Uterus (tissue), 4 donors: ENCODE measurements around the gene PMPCA. TPM values are rescaled to one million over a fixed set of nuclear protein-coding genes. Genes with fewer than 3 reads are reported as not detected.

Experiments used
- DNase-seq, 2 donors: peaks; one replicate each; pipeline ENCODE4 v3.0.0-alpha.2; 2019 to 2020
- H3K27ac ChIP-seq, 2 donors: fragments of 200-600 bp; sonication (generic); 1 replicate in 1 of 2; 2 replicates in 1 of 2; pipeline ENCODE4 v1.5.1; 2016 to 2018
- H3K27me3 ChIP-seq, 2 donors: fragments of 200-600 bp; sonication (generic); one replicate each; pipeline ENCODE4 v1.5.1; 2018 to 2019; ENCODE audit warnings: control low read depth in 1 of 2
- H3K36me3 ChIP-seq, 2 donors: fragments of 200-600 bp; sonication (generic); one replicate each; pipeline ENCODE4 v1.5.1; 2019; ENCODE audit warnings: control low read depth in 1 of 2
- H3K4me1 ChIP-seq, 2 donors: fragments of 200-600 bp; sonication (generic); one replicate each; pipeline ENCODE4 v1.5.1; 2018 to 2019; ENCODE audit warnings: control low read depth in 1 of 2
- H3K4me3 ChIP-seq, 2 donors: fragments of 200-600 bp; sonication (generic); 1 replicate in 1 of 2; 2 replicates in 1 of 2; pipeline ENCODE4 v1.5.1; 2018 to 2019; ENCODE audit warnings: mild to moderate bottlenecking in 1 of 2
- H3K9me3 ChIP-seq, 2 donors: fragments of 200-600 bp; sonication (generic); one replicate each; pipeline ENCODE4 v1.5.1; 2019; ENCODE audit warnings: control low read depth in 1 of 2
- CTCF ChIP-seq, 4 experiments: fragments of 200-600 bp in 2 of 4; fragments of 450-650 bp in 2 of 4; sonication (generic) in 2 of 4; IDR thresholded peaks; one replicate each; pipeline ENCODE4 v1.5.1; 2016 to 2019; ENCODE audit warnings: antibody characterized with exemption in 4 of 4, mild to moderate bottlenecking in 2 of 4, moderate library complexity in 1 of 4
- POLR2A ChIP-seq, 2 donors: fragments of 450-650 bp; IDR thresholded peaks; one replicate each; pipeline ENCODE4 v1.6.1; 2016; ENCODE audit warnings: antibody characterized with exemption in 2 of 2, mild to moderate bottlenecking in 1 of 2, moderate library complexity in 1 of 2
- intact Hi-C: fragments of 100-400 bp; cut with DNase I; formaldehyde crosslinking; loops from one replicate; pipeline ENCODE4 v1.15.1; 2023; ENCODE audit warnings: low total_unique reads
- total RNA-seq, 4 donors: library from RNA; depleted of rRNA in 3 of 4; stranded (reverse); fragments of >200 nt in 3 of 4; gene quantifications; one replicate each; pipeline versions ENCODE4 v1.1.0 to v1.2.4, GENCODE V29; 2014 to 2023
- donor health status: DM: yes; HTN: yes; CAD: no.

PMPCA gene
- total RNA-seq, 4 donors from 2014 or later, result 0.77 to 39.0 (median 29.5) TPM

- Histone ChIP-seq H3K4me1 (no peaks in the 10 kb centered on the region), H3K27me3 (no peaks in the 10 kb centered on the region), H3K36me3 (no peaks in the 10 kb centered on the region), H3K4me3 (no peak overlapping the region), H3K27ac (no peak overlapping the region), H3K9me3 (no peaks in the 10 kb centered on the region)
- no peak for DNase-seq
- TF ChIP-seq CTCF (IDR thresholded peaks at IDR 0.05), result no peak
- no peak for TF ChIP-seq POLR2A (IDR thresholded peaks at IDR 0.05)
- intact Hi-C loops, result no loop called here
Observed at GRCh38 chr9:136418182-136419091, 8.0 kb downstream of the PMPCA start.

GRCh38 chr9:136419092-136419420, 8.6 kb downstream of the PMPCA start:
- Histone ChIP-seq H3K9me3 (no peaks in the 10 kb centered on the region), H3K27me3 (no peaks in the 10 kb centered on the region), H3K36me3 (no peaks in the 10 kb centered on the region), H3K4me1 (no peaks in the 10 kb centered on the region), H3K27ac (no peak overlapping the region), H3K4me3 (no peak overlapping the region)
- TF ChIP-seq CTCF (IDR thresholded peaks at IDR 0.05) (no peak), POLR2A (IDR thresholded peaks at IDR 0.05) (no peak)
- no peak for DNase-seq
- intact Hi-C loops, result no loop called here

GRCh38 chr9:136421791-136422190, 11.3 kb downstream of the PMPCA start:
- no peaks in the 10 kb centered on the region for H3K4me1 ChIP-seq
- H3K4me3 ChIP-seq, result no peak overlapping the region
- H3K27ac ChIP-seq, result no peak overlapping the region
- TF ChIP-seq CTCF (IDR thresholded peaks at IDR 0.05) (no peak), POLR2A (IDR thresholded peaks at IDR 0.05) (no peak)
- H3K27me3 ChIP-seq, result no peaks in the 10 kb centered on the region
- H3K36me3 ChIP-seq, result no peaks in the 10 kb centered on the region
- no peaks in the 10 kb centered on the region for H3K9me3 ChIP-seq
- intact Hi-C loops, result no loop called here
- no peak for DNase-seq

- no peak for TF ChIP-seq POLR2A (IDR thresholded peaks at IDR 0.05)
- TF ChIP-seq CTCF (IDR thresholded peaks at IDR 0.05), result no peak
- H3K27me3 ChIP-seq, result no peaks in the 10 kb centered on the region
- no peak overlapping the region for H3K27ac ChIP-seq
- intact Hi-C loops, result no loop called here
- H3K4me3 ChIP-seq, result no peak overlapping the region
- DNase-seq, result no peak
- no peaks in the 10 kb centered on the region for H3K36me3 ChIP-seq
- no peaks in the 10 kb centered on the region for H3K4me1 ChIP-seq
- no peaks in the 10 kb centered on the region for H3K9me3 ChIP-seq
Observed at GRCh38 chr9:136422876-136423275, 12.4 kb downstream of the PMPCA start.

GRCh38 chr9:136423432-136424146, 13.1 kb downstream of the PMPCA start:
- no peak for TF ChIP-seq CTCF (IDR thresholded peaks at IDR 0.05)
- Histone ChIP-seq H3K27me3 (no peaks in the 10 kb centered on the region), H3K4me1 (no peaks in the 10 kb centered on the region), H3K36me3 (no peaks in the 10 kb centered on the region), H3K9me3 (no peaks in the 10 kb centered on the region), H3K4me3 (no peak overlapping the region), H3K27ac (no peak overlapping the region)
- intact Hi-C loops, result no loop called here
- no peak for DNase-seq
